GM18502 (cell line): ENCODE results near the gene OAS1.

ENCODE experiments used
- ATAC-seq: cut with Tn5 transposase; IDR thresholded peaks from one replicate; pipeline ENCODE4 v1.9.1; 2021; ENCODE audit warnings: mild to moderate bottlenecking; ENCODE audit not compliant: unreplicated experiment, poor library complexity

The OAS1 gene

GRCh38 chr12:112906712-112907414 is at the start of gene OAS1:
Gene OAS1, plus strand, starts transcription at chr12:112906962. Its CDS starts 78 bp downstream, at chr12:112907040.
- ATAC-seq, result peak; percentile 75

GRCh38 chr12:112859291-112859690 is 47.5 kb upstream of the OAS1 start:
- no peak for ATAC-seq

- no peak for ATAC-seq
These were observed 46.6 kb upstream of the OAS1 start for GRCh38 chr12:112860181-112860580.

GRCh38 chr12:112861284-112861683 is 45.5 kb upstream of the OAS1 start:
- ATAC-seq, result no peak

GRCh38 chr12:112862636-112863290 is 44.0 kb upstream of the OAS1 start:
- ATAC-seq, result no peak

GRCh38 chr12:112868459-112869041 is 38.2 kb upstream of the OAS1 start:
- ATAC-seq, result no peak

- no peak for ATAC-seq
These were observed 37.7 kb upstream of the OAS1 start for GRCh38 chr12:112869091-112869490.

GRCh38 chr12:112869778-112870177 is 37.0 kb upstream of the OAS1 start:
- no peak for ATAC-seq

GRCh38 chr12:112870267-112870980 is 36.3 kb upstream of the OAS1 start:
- no peak for ATAC-seq

- no peak for ATAC-seq
These were observed 31.2 kb upstream of the OAS1 start for GRCh38 chr12:112875608-112876007.

GRCh38 chr12:112876506-112876905 is 30.3 kb upstream of the OAS1 start:
- ATAC-seq, result no peak

GRCh38 chr12:112877006-112877405 is 29.8 kb upstream of the OAS1 start:
- ATAC-seq, result no peak

GRCh38 chr12:112878488-112878887 is 28.3 kb upstream of the OAS1 start:
- ATAC-seq, result no peak

- no peak for ATAC-seq
These were observed 27.5 kb upstream of the OAS1 start for GRCh38 chr12:112879191-112879705.

- no peak for ATAC-seq
These were observed 25.2 kb upstream of the OAS1 start for GRCh38 chr12:112881602-112882001.

- ATAC-seq, result no peak
These were observed 21.5 kb upstream of the OAS1 start for GRCh38 chr12:112885236-112885635.

- no peak for ATAC-seq
These were observed 19.2 kb upstream of the OAS1 start for GRCh38 chr12:112887550-112887949.

GRCh38 chr12:112891093-112892024 is 15.4 kb upstream of the OAS1 start:
- ATAC-seq, result no peak

GRCh38 chr12:112892856-112893255 is 13.9 kb upstream of the OAS1 start:
- no peak for ATAC-seq

GRCh38 chr12:112894128-112894527 is 12.6 kb upstream of the OAS1 start:
- no peak for ATAC-seq
